GM12874 (cell line): ENCODE data around the gene TMEM167B.

ENCODE experiments used
- CTCF ChIP-seq: IDR thresholded peaks from 2 replicates; pipeline ENCODE4 v1.5.1; 2011; ENCODE audit warnings: low read depth, mild to moderate bottlenecking, control low read depth, low read length, moderate library complexity; ENCODE audit not compliant: insufficient read depth

The TMEM167B gene

GRCh38 chr1:109084563-109085517, 5.7 kb upstream of the TMEM167B start:
- TF ChIP-seq CTCF: no peak

- peak; percentile 55 for TF ChIP-seq CTCF
Measured at GRCh38 chr1:109089242-109090015, 1.1 kb upstream of the TMEM167B start.

- no peak for TF ChIP-seq CTCF
Measured at GRCh38 chr1:109091078-109091838, 694 bp downstream of the TMEM167B start.

GRCh38 chr1:109091839-109092193, 1.3 kb downstream of the TMEM167B start:
- no peak for TF ChIP-seq CTCF

- TF ChIP-seq CTCF: no peak
Measured at GRCh38 chr1:109094377-109094803, 3.8 kb downstream of the TMEM167B start.

- no peak for TF ChIP-seq CTCF
Measured at GRCh38 chr1:109094871-109095270, 4.3 kb downstream of the TMEM167B start.

- TF ChIP-seq CTCF: no peak
Measured at GRCh38 chr1:109095631-109096030, 5.1 kb downstream of the TMEM167B start.
